ENCODE results near the gene OGFR.

The OGFR gene

DNA sequence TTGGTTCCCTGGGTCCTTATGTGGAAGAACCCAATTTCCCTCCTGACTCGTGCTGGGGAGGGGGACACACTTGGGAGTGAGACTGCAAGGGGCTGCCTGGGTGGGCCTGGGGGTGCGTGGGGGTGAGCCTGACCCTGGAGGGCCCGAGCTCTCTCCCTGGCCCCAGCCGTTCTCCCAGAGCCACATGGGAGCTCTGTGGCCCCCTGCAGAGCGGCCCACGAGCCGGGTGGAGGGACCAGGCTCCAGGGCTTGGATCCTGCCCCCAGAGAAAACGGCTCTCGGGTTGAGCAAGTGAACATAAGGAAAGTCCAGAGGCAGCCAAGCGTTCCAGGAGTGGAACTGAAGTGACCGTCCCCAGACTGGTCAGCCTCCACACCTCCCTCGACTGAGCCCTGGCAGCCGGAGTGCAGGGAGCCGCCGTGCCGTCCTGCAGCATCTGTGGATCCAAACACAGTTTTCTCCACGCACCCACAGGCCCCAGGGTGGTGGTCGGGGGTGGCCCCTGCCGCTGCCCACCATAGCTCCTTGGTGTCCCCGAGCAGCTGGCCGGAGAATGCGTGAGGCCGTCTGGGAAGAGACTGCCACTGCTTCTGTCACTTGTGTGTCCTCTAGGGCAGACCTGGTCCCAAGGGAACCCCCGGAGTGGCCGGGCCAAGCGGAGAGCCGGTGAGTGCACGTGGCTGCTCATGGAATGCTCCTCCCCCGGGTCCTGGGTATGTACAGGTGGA, 22.8 kb downstream of the OGFR start:
- DNase-seq = no peak

DNA sequence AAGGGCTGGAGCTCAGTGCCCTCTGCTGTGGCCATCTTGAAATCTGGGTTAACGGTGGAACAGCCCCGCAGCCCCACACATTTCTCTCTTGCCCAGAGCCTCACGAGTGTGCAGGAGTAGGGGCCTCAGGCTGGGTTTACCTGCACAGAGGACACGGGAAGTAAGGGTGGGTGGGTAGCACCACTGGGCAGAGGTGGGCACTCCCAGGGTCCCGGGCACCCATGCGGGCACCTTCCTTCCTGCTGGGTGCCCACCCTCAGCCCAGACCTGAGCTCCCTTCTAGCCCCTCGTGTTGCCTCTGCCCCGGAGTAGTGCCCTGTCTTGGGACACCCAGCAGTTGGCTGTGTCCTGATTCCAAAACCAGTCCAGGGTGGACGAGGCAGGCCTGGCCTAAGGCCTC, 23.4 kb downstream of the OGFR start:
- DNase-seq = no peak

DNA sequence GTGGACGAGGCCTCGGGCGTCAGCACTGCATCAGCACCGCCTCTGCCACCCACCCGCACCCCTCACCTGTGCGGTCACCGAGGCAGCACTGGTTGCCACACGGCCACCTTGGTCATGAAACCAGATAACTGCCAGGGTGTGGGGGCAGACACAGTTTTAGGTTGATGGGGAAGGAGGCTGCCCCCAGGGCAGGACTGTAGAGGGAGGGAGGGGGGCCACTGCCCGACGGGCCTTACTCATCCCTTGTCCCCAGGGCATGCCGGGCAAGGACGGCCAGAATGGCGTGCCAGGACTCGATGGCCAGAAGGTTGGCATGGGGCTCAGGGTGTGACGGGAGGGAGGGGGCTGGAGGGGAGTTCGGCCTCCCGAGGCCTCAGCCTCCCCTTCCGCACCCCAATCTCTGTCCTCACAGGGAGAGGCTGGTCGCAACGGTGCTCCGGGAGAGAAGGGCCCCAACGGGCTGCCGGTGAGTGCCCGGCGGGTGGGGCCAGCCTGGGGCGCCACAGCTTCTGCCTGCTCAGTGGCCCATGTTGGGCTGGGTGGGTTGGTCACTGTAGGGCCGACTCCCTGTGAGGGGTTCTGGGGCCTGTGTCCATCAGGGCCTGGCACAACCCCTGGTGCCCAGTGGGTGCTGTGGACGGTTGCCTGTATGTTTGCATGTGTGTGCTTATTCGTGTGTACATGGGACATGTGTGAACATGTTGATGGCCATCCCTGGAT, 24.0 kb downstream of the OGFR start:
- DNase-seq = no peak

DNA sequence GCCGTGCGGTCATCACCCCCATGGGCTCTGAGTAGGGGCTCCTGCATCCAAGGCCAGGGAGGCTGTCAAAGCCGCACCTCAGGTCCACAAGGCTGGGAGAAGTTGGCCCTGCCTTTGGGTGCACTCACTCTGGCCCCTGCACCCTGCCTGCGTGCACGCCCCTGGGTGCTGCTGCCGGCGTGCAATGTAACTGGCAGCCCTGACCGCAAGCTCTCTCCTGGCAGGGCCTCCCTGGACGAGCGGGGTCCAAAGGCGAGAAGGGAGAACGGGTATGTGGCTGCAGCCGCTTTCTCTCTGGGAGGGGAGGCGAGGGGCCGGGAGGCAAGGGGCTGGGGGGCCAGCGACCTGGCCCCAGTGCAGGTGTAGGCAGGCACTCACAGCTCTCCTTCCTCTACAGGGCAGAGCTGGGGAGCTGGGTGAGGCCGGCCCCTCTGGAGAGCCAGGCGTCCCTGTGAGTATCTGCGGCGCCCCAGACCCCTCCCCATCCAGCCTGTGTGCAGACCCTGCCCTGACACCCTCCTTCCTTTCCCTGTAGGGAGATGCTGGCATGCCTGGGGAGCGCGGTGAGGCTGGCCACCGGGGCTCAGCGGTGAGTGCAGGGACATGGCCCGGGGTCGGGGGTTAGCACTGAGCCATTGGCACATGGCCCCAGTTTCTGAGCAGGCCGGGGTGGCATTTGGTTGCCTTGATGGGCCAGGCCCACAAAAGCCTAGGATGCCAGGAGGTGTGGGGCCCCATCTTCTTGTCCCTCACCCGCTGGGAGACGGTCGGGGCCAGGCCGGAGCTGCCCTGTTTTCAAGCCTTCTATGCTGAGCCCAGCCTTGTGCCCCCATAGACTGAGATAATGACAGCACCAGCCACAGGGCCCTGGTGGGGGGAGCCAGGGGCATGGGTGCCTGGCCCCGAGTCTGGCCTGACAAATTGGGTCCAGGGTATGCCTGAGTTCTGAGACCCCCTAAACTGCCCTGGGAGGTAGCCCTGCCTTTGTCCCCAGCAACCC, 24.9 kb downstream of the OGFR start:
- DNase-seq = no peak

DNA sequence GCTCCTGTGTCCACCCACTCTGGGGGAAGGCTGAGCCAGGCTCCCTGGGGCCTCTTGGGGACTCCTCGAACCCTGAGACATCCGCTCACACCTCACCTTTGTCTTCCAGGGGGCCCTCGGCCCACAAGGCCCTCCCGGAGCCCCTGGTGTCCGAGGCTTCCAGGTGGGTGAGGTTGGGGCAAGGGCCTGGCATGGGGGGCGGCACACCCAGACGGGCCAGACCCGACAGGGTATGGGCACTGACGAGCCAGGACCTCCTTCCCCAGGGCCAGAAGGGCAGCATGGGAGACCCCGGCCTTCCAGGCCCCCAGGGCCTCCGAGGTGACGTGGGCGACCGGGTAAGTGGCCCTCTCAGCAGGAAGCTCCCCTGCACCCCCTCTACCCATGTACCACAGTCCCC, 25.6 kb downstream of the OGFR start:
- DNase-seq = no peak

DNA sequence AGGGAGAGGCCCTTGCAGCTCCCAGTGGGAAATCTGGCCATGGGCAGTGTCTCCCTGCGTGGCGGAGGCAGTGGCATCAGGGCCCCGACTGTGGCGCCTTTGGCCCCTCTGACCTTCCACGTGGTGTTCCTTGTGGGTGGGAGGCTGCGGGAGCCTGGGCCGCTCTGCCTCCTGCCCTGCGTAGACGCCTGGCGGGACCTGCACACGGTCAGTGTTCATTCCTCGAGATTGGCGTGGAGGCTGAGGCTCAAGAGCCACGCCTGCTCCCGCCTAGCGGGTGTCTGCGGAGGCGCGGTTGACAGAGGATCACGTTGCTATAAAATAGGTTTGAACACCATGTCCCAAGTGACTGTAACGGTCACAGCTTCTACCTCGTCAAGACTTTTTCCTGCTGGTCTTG, 26.2 kb downstream of the OGFR start:
- no peak for DNase-seq

DNA sequence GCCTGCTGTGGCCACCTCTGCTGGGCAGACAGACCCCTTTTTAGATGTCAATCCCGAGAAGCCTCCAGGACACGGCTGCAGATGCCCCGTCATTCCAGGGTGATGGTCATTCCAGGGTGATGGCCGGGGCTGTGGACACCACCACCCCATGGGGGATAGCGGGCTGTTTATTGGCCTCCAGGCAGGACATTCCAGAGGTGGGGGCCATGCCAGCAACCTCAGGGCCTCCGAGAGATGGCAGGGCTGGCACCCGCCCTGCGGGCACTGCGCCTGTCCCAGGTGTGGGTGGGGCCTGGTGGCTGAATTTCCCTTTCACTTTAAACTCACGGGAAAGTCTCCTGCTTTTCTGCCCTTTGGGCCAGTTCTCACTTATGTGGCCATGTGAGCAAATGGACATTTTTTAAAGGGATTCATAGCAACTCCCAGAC, 26.7 kb downstream of the OGFR start:
- DNase-seq = no peak

DNA sequence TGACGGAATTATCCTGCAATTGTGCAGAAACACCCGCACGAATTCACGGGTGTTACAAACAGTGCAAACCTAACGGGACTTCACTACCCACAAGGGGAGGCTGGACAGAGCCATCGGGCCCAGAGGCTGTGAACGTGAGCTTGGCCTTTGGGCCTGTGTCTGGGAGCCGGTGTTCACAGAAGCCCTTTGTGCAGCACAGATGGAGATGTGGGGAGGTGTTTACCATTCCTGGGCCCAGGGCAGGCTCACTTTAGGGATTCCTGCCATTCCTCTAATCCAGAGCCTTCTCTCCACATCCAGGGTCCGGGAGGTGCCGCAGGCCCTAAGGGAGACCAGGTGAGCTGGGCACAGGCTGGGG, 27.2 kb downstream of the OGFR start:
- DNase-seq = no peak

DNA sequence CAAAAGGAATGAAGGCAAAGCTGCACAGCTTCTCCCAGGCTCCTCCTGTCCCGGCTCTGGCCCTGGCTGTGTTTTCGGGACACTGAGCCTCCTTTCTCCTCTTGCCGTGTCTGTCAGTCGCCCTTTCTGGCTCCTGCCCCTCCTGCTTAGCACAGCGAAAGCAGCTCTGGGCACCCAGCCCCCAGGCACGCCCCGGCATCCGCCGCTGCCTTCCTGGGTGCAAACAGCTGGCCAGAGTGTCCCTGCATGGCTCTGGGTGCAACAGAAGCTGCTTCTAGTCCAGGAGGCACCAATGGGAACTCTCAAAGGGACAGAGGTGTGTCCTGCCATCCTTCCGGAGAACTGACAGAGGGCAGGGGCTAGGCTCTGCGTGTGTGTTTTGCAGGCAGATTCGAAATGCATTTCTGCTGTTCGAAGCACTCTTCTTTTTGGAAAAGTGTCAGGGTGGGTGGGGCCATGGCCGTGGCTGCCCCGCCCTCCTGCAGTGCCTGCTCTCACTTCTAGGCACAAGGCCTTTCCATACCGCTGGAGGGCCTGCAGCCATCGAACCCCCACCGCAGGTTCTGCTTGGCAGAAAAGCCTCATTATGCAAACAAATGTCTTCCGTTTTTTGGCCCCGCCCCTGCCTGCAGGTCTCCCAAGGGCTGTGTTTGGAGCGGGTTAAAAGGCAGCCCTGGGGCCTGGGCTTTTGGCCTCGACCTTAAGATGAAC, 27.7 kb downstream of the OGFR start:
- no peak for DNase-seq

DNA sequence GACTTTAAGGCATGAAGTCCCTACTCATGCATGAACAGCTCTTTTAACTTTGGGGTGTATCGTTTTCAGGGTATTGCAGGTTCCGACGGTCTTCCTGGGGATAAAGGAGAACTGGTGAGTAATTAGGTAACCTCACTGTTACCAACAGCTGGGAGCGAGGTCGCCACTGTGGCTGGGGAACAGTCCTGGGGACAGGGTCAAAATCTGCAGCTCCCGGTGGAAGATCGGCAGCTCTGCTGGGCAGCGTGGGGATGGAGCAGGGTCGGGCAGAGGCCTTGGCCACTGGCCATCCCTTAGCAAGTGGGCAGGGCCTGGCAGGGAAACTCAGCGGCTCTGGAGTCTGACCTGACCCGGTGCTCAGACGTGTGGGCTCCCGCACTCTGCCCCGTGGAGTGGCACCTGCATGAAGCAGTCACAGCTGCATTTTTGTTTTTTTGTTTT, 28.3 kb downstream of the OGFR start:
- no peak for DNase-seq

DNA sequence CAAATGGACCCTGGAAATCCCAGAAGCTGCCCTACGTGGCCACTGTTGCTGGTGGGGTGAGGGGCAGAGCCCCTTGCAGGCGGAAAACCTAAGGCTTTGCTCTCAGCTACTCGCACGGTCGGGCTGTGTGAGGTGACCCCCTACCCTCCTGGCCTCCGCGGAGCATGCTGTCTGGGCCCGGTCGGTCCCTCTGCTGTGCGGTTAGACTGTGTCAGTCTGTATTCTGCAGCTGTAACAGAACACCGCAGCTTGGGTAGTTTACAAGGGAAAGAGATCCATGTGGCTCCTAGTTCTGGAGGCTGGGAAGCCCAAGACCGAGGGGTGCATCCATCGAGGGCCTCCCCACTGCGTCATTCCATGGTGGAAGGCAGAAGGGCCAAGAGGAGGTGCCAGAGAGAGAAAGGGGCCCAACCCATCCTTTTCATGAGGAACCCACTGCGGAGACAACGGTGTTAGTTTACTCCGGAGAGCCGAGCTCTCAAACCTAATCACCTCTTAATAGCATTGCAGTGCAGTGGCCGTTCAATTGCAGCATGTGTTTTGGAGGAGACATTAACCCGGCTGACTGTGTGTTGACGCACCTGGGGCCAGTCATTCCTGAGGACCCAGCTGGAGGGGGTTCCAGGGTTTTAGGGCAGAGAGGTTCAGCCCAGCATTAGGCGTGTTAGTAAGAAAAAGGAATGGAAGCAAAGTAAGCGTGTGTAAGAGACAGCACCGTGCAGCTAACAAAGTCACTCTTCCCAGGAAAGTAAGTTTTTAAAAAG, 30.5 kb downstream of the OGFR start:
- no peak for DNase-seq

DNA sequence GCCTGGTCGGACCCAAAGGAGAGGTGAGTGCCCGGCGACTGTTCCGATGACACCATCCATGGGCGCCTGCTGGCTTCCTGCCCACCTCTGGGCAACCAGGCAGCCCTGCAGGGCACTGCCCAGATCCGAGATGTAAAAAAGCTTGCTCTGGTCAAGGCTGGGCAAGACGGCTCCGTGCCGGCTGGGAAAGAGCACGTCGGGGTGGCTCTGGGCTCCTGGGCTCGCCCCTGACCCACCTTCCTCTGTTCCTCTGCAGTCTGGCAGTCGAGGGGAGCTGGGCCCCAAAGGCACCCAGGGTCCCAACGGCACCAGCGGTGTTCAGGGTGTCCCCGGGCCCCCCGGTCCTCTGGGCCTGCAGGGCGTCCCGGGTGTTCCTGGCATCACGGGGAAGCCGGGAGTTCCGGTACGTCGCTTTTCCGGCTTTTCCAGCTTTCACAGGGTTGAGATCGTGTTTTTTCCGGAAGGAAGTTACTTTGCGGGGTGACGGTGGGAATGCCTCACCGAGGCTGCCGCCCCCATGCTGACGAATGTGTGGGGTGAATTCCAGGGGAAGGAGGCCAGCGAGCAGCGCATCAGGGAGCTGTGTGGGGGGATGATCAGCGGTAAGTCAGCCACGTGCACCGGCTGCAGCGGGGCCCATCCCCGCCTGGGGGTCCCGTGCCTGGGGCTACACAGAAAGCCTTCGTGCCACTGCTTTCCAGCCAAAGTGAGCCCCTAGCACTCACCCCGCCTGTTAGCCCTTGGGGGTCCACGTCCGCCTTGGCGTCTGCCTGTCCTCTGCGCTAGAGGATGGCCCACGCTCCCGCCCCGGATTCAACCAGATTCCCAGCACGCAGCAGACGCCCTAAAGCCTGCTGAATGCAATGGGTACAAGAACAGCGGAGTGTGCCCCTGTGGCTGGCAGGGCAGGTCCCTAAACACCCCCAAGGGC, 31.6 kb downstream of the OGFR start:
- no peak for DNase-seq

DNA sequence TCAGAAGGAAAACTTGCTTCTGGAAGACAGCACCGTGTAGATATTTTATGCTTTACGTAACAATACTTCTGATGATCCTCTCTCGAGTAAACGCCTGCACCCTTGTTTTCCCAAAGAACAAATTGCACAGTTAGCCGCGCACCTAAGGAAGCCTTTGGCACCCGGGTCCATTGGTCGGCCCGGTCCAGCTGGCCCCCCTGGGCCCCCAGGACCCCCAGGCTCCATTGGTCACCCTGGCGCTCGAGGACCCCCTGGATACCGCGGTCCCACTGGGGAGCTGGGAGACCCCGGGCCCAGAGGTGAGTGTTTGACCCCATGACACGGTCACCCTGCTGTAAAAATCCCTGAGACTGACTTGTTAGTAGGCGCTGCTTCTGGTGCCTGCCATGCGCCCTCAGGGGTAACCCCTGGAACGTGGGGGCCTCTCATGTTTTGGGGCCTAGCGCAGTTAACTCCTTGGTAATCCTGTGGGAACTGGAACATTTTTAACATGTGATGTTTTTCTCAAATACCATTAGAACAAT, 32.4 kb downstream of the OGFR start:
- DNase-seq = no peak

DNA sequence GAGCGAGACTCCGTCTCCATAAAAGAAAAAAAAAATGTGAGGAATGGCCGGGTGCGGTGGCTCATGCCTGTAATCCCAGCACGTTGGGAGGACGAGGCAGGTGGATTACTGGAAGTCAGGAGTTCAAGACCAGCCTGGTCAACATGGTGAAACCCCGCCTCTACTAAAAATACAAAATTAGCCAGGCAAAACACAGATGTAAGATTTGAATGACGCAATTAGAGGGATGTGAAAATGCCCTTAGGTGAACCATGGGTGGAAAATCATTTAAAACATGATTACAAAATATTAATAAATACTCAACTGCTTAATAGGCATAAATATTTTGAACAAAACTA, 33.1 kb downstream of the OGFR start:
- no peak for DNase-seq

DNA sequence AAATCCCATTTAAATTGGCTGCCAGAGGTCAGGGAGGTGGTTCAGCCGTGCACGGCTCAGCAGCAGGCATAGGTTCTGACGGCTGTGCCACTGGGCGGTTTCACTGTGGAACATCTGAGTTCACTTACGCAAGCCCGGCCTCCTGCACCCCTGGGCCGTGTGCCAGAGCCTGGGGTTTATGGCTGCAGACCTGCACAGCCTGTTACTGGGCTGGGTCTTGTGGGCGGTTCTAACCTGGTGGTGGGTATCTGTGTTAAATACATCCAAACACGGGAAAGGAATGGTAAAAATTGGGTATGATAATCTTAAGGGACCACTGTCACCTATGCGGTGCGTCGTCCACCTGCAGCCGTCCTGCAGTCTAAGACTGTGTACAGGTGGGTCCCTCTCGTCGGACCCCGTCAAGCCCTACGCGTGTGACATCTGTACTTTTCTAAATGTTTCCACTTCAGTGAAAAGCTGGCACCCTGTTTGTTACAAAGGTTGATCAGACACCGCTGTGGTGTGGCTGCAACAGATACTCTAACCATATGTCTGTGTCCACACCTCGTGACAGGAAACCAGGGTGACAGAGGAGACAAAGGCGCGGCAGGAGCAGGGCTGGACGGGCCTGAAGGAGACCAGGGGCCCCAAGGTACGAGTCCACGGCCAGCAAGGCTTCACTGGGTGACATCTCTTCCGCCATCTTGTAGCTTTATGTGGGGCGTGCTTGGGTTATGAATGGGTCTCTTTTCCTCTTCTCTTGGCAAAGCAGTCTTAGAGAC, 33.7 kb downstream of the OGFR start:
- DNase-seq = no peak

DNA sequence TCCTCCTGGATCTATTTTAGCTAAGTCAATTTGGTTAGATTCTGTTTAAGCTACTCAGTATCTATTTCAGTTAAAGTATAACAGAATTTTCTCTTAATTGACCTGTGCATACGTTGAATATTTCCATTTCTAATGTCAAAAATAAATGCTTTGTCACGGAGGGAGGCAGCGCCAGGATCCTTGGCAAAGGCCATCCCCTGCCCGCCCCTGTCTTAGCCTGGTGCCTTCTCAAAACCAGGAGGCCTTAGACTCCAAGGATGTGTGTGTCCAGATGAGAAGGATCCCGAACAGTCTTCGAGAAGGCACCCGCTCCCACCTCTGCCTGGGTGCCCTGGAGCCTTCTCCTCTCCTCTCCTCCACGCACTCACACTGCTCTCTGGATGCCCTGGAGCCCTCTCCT, 34.6 kb downstream of the OGFR start:
- no peak for DNase-seq

DNA sequence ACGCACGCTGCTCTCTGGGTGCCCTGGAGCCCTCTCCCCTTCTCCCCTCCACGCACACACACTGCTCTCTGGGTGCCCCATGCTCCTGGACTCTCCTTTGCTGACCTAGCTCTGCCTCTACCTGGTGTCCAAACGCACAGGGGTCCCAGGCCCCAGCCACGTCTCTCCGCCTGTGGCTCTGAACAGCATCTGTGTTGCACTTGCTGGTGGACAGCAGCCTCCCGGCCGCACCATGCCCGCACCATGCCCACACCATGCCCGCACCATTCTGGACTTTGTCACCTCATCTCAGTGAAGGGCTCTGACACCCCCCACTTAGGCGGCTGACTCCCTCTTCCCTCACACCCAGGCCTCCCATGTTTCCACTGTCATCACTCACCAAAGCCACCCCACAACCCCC, 35.2 kb downstream of the OGFR start:
- no peak for DNase-seq

DNA sequence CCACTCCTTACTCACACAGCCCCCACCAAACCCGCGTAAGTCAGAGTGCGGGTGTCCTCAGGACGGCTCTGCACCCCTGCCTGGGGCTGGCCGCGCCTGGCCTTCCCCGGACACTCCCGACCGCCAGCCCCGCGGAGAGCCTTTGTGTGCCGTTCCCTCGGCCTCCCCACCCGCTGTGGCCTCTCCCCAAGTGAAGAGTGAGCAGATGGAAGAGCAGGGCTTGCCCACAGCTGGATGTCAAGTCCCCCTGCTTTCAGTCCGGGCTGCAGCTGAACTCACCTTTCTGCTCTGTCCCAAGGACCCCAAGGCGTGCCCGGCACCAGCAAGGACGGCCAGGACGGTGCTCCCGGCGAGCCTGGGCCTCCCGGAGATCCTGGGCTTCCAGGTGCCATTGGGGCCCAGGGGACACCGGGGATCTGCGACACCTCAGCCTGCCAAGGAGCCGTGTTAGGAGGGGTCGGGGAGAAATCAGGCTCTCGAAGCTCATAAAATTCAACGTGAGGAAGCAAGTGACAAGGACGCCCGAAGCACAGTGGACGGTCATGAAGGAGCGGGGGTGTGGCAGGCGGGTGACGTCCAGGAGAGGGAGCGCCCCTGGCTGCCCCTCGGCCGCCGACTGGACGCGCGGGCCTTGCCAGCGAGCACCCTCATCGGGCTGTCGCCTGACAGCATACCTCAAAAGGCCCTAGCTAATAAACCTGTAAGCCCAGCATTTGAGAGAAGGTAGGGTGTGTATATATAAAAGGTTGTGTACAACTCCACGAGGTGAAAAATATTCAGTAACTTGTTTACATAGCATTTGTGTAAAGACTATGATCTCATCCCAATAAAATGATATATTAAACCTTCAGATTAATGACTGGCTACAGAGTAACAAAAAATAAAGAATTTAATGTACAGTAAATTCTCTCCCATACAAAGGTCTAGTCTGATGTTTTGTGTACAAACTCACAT, 35.9 kb downstream of the OGFR start:
- no peak for DNase-seq

DNA sequence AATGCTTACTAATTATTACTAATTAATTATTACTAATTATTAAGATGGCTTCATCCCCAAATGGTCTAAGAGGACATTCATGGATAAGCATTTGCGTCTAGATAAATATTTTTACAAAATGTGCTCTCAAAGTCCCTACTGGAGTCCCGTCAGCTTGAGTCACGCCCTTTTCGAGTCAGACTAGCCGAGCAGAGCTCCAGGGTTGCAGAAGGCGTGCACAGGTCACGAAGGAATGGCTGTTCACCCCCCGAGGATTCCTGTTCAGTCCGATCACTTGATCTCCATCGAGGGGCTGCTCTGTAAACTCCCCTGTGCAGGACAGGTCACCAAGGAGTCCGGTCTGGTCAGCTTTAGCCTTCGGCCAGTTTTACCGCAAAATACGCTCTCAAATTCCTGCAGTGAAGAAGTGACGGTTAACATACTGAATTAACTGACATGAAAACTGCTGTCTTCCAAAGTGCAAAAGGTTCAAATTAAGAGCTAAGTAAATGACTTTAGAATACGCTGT, 37.1 kb downstream of the OGFR start:
- DNase-seq = no peak

All from activated effector memory CD4-positive, alpha-beta T cell treated with anti-CD3 and anti-CD28 coated beads, Interleukin-2, amount 50 U/mL, for 16 hours (primary cell).